Measurements from ENCODE around the gene SPDYE5. TPM values are rescaled to one million over a fixed set of nuclear protein-coding genes. Genes with fewer than 3 reads are reported as not detected.
"Not testable (repeated sequence)": the region's sequence is repeated elsewhere in the genome, so short reads cannot be mapped to it uniquely, and the experiment has no call there.

The SPDYE5 gene
- total RNA-seq, 1 donor, result under 0.01 TPM

DNA sequence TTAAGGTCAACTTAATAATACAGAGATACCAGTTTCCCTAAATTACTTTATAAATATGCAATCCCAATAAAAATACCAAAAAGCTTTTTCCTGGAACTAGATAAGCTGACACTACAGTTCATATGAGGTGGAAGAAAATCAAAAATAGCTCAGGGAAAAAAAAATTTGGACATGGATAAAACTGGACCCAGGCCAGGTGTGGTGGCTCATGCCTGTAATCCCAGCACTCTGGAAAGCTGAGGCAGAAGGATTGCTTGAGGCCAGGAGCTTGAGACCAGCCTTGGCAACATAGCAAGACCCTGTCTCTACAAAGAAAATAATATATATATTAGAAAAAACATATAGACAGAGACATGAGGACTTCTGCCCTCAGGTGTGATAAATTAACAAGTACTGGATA is 14.7 kb upstream of the SPDYE5 start:
- not testable (repeated sequence) for H4K20me1 ChIP-seq (ENCODE audit: insufficient read depth, low read length); H3K79me2 ChIP-seq (ENCODE audit: insufficient read depth, low read length); H3K27me3 ChIP-seq (ENCODE audit: insufficient read depth, low read length); H3K4me2 ChIP-seq (ENCODE audit: insufficient read depth, low read length); H3K36me3 ChIP-seq (ENCODE audit: insufficient read depth, low read length); DNase-seq (ENCODE audit: insufficient read length, low spot score, missing footprints); H3K27ac ChIP-seq (ENCODE audit: low read depth, low read length); H2AFZ ChIP-seq (ENCODE audit: low read length); H3K4me3 ChIP-seq (ENCODE audit: insufficient read depth, low read length); H3K9me3 ChIP-seq (ENCODE audit: low read depth, low read length); H3K4me1 ChIP-seq (ENCODE audit: insufficient read depth, low read length)

GRCh38 chr7:75480313-75480712 is 11.8 kb upstream of the SPDYE5 start:
- H3K4me1 ChIP-seq (ENCODE audit: insufficient read depth, low read length); H4K20me1 ChIP-seq (ENCODE audit: insufficient read depth, low read length); H3K27me3 ChIP-seq (ENCODE audit: insufficient read depth, low read length); DNase-seq (ENCODE audit: insufficient read length, low spot score, missing footprints); H3K27ac ChIP-seq (ENCODE audit: low read depth, low read length); H3K4me2 ChIP-seq (ENCODE audit: insufficient read depth, low read length); H3K36me3 ChIP-seq (ENCODE audit: insufficient read depth, low read length); H2AFZ ChIP-seq (ENCODE audit: low read length); H3K9me3 ChIP-seq (ENCODE audit: low read depth, low read length); H3K4me3 ChIP-seq (ENCODE audit: insufficient read depth, low read length): not testable (repeated sequence)
- H3K79me2 ChIP-seq (ENCODE audit: insufficient read depth, low read length), result peaks cover 13% of the 10 kb centered on the region

DNA sequence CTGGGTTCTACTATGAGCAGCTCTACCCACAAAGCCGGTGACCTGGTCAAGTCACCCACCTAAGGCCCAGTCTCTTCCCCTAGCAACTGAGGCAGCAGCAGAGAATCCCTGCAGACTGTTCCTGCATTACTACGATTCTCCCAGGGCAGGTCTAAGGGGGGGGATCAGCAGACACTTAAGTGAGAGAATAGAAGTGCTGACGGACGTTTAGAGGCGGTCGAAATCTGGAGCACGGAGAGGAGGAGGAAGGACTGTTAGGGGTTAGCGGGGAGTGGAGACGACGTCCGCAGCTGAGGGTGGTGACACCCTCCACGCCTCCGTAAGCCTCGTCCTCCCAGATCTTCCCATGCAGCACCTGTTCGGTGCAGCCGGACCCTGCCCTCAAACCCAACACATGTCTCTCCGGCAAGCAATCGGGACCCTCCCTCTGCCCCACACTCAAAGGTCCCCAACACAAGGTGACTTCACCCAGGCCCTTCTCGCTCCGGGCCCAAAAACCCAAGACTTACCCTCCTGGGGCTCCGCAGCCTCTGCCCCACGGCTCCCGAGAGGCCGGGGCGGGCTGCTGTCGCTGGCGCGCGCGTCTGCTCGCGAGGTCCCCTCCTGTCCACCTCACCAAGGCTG is 6.7 kb upstream of the SPDYE5 start:
- not testable (repeated sequence) for H2AFZ ChIP-seq (ENCODE audit: low read length); H3K9me3 ChIP-seq (ENCODE audit: low read depth, low read length); H4K20me1 ChIP-seq (ENCODE audit: insufficient read depth, low read length); H3K36me3 ChIP-seq (ENCODE audit: insufficient read depth, low read length); H3K4me1 ChIP-seq (ENCODE audit: insufficient read depth, low read length); DNase-seq (ENCODE audit: insufficient read length, low spot score, missing footprints); H3K27me3 ChIP-seq (ENCODE audit: insufficient read depth, low read length)
- peak overlapping the region; percentile 70 for H3K27ac ChIP-seq (ENCODE audit: low read depth, low read length)
- peaks cover 16% of the 10 kb centered on the region for H3K79me2 ChIP-seq (ENCODE audit: insufficient read depth, low read length)
- H3K4me3 ChIP-seq (ENCODE audit: insufficient read depth, low read length), result peak overlapping the region; percentile 79
- H3K4me2 ChIP-seq (ENCODE audit: insufficient read depth, low read length), result peak overlapping the region; percentile 83

DNA sequence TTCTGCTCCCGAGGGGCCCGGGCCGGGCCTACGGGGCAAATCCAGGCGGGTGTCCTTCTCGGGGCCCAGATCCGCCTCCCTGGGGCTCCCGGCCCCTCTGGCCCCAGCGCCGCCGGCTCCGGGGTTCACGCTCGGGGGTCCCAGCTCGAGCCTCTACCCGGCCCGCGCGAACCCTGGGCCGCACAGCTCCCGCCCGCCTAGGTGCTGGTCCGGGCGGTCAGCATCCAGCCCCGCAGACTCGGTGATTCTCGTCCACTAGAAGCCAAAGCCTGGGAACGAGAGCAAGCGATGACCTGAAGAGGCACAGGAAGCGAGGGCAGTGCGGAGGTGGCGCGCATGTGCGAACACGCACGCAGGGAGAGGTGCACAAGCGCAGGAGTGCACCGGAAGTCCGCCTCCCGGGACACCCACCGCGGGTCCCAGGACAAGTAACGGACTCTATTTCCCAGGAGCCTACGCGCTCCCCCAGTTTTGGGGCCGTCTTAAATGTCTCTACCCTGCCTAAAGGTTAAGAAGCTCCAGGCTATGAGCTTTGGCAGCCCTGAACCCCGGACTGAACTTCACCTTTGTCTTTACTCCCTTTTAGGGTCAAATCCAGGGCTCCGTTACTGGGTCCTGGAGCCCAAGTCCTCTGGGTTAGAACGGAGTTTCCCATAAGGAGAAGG is 6.0 kb upstream of the SPDYE5 start, which contains the start of gene POM121C:
Gene POM121C (minus strand): TSS at position 321 of the 665 bp plus-strand sequence. CDS start 44,803 bp downstream, outside the sequence.
- not testable (repeated sequence) for H3K36me3 ChIP-seq (ENCODE audit: insufficient read depth, low read length); H4K20me1 ChIP-seq (ENCODE audit: insufficient read depth, low read length); H3K4me1 ChIP-seq (ENCODE audit: insufficient read depth, low read length); H3K9me3 ChIP-seq (ENCODE audit: low read depth, low read length); H3K27me3 ChIP-seq (ENCODE audit: insufficient read depth, low read length)
- H3K27ac ChIP-seq (ENCODE audit: low read depth, low read length), result peak within 1 kb of the TSS; percentile 70
- H3K4me3 ChIP-seq (ENCODE audit: insufficient read depth, low read length), result peak within 1 kb of the TSS; percentile 79
- peak within 1 kb of the TSS; percentile 62 for H2AFZ ChIP-seq (ENCODE audit: low read length)
- peak; percentile 90 for DNase-seq (ENCODE audit: insufficient read length, low spot score, missing footprints)
- H3K4me2 ChIP-seq (ENCODE audit: insufficient read depth, low read length), result peak within 1 kb of the TSS; percentile 83
- H3K79me2 ChIP-seq (ENCODE audit: insufficient read depth, low read length), result peaks cover 16% of the 10 kb centered on the region

DNA sequence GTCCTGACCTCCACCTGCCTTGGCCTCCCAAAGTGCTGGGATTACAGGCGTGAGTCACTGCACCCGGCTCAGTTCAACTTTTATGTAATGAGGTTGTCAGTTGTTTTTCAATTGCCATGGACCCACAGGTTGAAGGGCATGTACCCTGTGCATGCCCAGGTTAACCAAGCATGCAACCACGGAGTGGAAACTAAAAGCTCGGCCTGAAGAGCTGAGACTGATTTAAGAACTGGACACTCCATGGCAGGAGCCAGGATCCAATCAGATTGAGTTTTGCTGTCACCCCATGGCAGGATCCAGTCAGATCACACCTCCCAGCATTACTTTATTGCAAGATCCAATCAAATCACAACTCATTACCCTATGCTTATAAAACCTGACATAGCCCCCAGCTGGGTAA is 16.9 kb downstream of the SPDYE5 start:
- H3K4me1 ChIP-seq (ENCODE audit: insufficient read depth, low read length); H3K4me2 ChIP-seq (ENCODE audit: insufficient read depth, low read length); H3K36me3 ChIP-seq (ENCODE audit: insufficient read depth, low read length); H3K27me3 ChIP-seq (ENCODE audit: insufficient read depth, low read length); DNase-seq (ENCODE audit: insufficient read length, low spot score, missing footprints); H2AFZ ChIP-seq (ENCODE audit: low read length); H3K9me3 ChIP-seq (ENCODE audit: low read depth, low read length); H3K27ac ChIP-seq (ENCODE audit: low read depth, low read length); H3K79me2 ChIP-seq (ENCODE audit: insufficient read depth, low read length); H3K4me3 ChIP-seq (ENCODE audit: insufficient read depth, low read length); H4K20me1 ChIP-seq (ENCODE audit: insufficient read depth, low read length): not testable (repeated sequence)

- not testable (repeated sequence) for H3K4me3 ChIP-seq (ENCODE audit: insufficient read depth, low read length)
- peaks cover 43% of the 10 kb centered on the region for H3K79me2 ChIP-seq (ENCODE audit: insufficient read depth, low read length)
Measured at GRCh38 chr7:75518842-75519241, 26.7 kb downstream of the SPDYE5 start.

GRCh38 chr7:75521727-75522126 is 29.6 kb downstream of the SPDYE5 start:
- Histone ChIP-seq H4K20me1 (ENCODE audit: insufficient read depth, low read length) (peaks cover 13% of the 10 kb centered on the region), H3K36me3 (ENCODE audit: insufficient read depth, low read length) (peaks cover 32% of the 10 kb centered on the region), H3K79me2 (ENCODE audit: insufficient read depth, low read length) (peaks cover 65% of the 10 kb centered on the region)
- not testable (repeated sequence) for H3K9me3 ChIP-seq (ENCODE audit: low read depth, low read length); DNase-seq (ENCODE audit: insufficient read length, low spot score, missing footprints); H3K4me3 ChIP-seq (ENCODE audit: insufficient read depth, low read length); H3K4me2 ChIP-seq (ENCODE audit: insufficient read depth, low read length); H3K27me3 ChIP-seq (ENCODE audit: insufficient read depth, low read length); H2AFZ ChIP-seq (ENCODE audit: low read length); H3K4me1 ChIP-seq (ENCODE audit: insufficient read depth, low read length); H3K27ac ChIP-seq (ENCODE audit: low read depth, low read length)

More at GRCh38 chr7:75518842-75519241, 26.7 kb downstream of the SPDYE5 start:
- H3K9me3 ChIP-seq (ENCODE audit: low read depth, low read length); H2AFZ ChIP-seq (ENCODE audit: low read length); H3K27me3 ChIP-seq (ENCODE audit: insufficient read depth, low read length); H3K27ac ChIP-seq (ENCODE audit: low read depth, low read length); H3K4me2 ChIP-seq (ENCODE audit: insufficient read depth, low read length); H4K20me1 ChIP-seq (ENCODE audit: insufficient read depth, low read length); DNase-seq (ENCODE audit: insufficient read length, low spot score, missing footprints); H3K4me1 ChIP-seq (ENCODE audit: insufficient read depth, low read length): not testable (repeated sequence)
- peaks cover 17% of the 10 kb centered on the region for H3K36me3 ChIP-seq (ENCODE audit: insufficient read depth, low read length)

- H3K27me3 ChIP-seq (ENCODE audit: insufficient read depth, low read length); H3K9me3 ChIP-seq (ENCODE audit: low read depth, low read length); H3K4me1 ChIP-seq (ENCODE audit: insufficient read depth, low read length): not testable (repeated sequence)
- Histone ChIP-seq H4K20me1 (ENCODE audit: insufficient read depth, low read length) (peaks cover 12% of the 10 kb centered on the region), H3K4me2 (ENCODE audit: insufficient read depth, low read length) (peak overlapping the region; percentile 89), H3K4me3 (ENCODE audit: insufficient read depth, low read length) (peak overlapping the region; percentile 98), H3K36me3 (ENCODE audit: insufficient read depth, low read length) (peaks cover 29% of the 10 kb centered on the region), H3K79me2 (ENCODE audit: insufficient read depth, low read length) (peaks cover 47% of the 10 kb centered on the region), H3K27ac (ENCODE audit: low read depth, low read length) (peak overlapping the region; percentile 78), H2AFZ (ENCODE audit: low read length) (peak overlapping the region; percentile 82)
- peak; percentile 35 for DNase-seq (ENCODE audit: insufficient read length, low spot score, missing footprints)
Measured at GRCh38 chr7:75527224-75527722, 35.2 kb downstream of the SPDYE5 start.
